GM19467 (cell line): Measurements from ENCODE around the gene ZBTB46.
"Not testable (repeated sequence)": the region's sequence is repeated elsewhere in the genome, so short reads cannot be mapped to it uniquely, and the experiment has no call there.

ENCODE experiments used
- ATAC-seq: cut with Tn5 transposase; IDR thresholded peaks from one replicate; pipeline ENCODE4 v1.9.1; 2021; ENCODE audit warnings: mild to moderate bottlenecking, moderate library complexity; ENCODE audit not compliant: unreplicated experiment

ZBTB46 gene

DNA sequence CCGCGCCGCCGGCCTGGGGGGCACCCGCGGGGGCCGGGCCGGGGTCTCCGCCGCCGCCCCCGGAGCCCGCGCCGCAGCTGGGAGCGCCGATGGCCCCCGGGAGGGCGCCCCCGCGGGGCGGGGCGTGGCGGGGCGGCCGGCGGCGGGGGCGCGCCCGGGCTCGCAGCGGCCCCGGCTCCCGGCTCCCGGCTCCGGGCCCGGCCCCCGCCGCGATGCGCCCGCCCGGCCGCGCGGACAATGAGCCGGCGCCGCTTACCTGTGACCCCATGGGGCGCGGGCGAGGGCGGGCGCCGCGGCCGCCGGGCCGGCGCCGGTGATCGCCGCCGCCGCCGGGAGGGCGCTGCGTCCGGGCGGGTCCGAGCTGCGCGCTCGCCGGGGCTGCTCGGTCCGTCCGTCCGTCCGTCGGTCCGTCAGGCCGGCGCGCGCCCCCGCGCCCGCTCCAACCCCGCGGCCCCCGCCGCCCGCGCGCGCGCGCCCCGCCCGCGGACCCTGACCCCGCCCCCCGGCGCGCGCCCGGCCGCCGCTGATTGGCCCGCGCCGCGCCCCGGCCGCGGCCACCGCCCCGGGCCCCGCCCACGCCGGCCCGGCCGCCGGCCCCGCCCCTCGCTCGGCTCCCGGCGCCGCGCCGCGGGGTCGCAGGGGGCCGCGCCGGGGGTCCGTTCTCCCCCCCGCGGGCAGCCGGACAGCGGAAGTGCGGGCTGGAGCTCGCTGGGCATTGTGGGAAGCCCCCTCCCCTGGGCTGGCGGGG lies at the start of gene ZBTB46:
Gene ZBTB46 (minus strand): TSS at position 424 of the 748 bp plus-strand sequence. CDS start 40,507 bp downstream, outside the sequence.
- no peak for ATAC-seq

- ATAC-seq, result no peak
Observed at GRCh38 chr20:63878899-63879663, 48.0 kb upstream of the ZBTB46 start.

- no peak for ATAC-seq
Observed at GRCh38 chr20:63877755-63878470, 46.8 kb upstream of the ZBTB46 start.

DNA sequence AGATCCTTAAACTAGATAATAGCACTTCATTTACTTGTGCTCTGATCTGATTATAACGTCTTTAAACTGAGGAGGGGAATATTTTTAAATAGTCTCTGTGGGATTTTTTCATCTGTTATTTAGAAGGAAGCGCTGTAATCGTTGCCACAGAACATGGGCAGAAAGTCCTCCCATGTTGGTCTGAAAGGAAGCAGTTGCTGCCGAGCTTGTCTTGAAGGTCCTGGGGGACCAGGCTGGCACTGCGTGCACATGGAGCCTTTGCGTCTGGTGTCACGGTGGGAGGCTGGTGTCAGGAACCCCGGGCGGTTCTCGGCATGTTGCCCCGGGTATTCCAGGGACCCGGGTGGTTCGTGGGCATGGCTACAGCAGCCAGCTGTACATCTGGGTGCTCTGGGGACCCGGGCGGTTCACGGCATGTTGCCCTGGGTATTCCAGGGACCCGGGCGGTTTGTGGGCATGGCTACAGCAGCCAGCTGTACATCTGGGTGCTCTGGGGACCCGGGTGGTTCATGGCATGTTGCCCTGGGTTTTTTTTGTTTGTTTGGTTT lies 45.5 kb upstream of the ZBTB46 start:
- no peak for ATAC-seq

GRCh38 chr20:63874241-63874640 lies 43.2 kb upstream of the ZBTB46 start:
- ATAC-seq, result not testable (repeated sequence)

- no peak for ATAC-seq
Observed at GRCh38 chr20:63873477-63873971, 42.5 kb upstream of the ZBTB46 start.

DNA sequence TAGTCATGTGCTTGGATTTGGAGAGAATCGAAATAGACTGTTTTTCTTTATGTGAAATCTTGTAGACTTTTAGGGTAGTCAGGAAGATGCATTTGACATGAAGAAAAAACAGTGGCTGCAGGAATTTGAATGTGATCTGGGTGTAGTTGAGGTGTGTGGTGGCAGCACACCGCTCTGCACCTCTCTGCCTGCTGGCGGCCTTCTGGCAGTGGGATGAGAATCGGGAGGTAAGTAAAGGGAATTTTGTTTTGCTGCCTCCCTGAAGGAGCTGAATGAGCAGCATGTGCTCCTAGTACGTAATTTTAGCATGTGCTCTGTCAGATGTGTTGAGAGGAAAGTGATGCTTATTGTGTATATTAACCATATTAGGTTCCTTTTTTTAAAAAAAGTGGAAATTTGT lies 37.2 kb upstream of the ZBTB46 start:
- no peak for ATAC-seq

DNA sequence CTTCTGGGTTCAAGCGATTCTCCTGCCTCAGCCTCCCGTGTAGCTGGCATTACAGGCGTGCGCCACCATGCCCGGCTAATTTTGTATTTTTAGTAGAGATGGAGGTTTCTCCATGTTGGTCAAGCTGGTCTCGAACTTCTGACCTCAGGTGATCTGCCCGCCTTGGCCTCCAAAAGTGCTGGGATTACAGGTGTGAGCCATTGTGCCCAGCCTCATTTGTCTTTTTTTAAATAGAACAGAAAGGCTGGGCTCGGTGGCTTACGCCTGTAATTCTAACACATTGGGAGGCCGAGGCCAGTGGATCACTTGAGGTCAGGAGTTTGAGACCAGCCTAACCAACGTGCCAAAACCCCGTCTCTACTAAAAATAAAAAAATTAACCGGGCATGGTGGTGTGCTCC lies 36.0 kb upstream of the ZBTB46 start:
- not testable (repeated sequence) for ATAC-seq

DNA sequence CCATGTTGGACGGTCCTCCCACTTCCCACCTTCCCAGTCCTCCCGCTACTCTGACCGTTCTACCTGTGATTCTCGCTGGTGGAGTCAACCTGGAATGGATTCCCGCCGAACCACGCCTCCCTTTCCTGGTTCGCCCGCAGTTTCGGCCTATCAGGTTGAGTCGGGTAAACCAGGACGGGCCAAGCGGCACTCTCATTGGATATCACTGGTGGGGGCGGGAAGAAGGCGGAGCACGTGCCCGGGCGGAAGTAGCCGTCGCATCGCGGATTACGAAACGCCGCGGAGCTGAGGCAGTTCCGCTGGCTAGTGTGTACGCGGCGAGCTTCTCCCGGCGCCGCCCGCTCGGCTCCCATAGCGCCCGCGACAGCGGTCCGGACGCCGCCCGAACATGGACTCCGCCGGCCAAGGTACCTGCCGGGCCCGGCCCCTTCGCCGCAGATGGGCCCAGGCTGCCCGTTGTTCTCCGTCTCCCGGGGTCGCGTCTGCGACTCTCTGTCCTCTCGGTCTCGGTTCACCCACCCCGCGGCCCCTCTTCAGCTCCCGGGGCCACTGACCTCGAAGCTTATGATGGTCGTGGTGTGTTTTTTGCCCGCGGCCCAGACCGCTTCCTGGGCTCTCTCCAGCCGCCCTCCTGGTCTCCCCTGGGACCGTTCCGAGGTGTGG lies 34.0 kb upstream of the ZBTB46 start, which contains the start of gene TPD52L2:
Gene TPD52L2 (plus strand): TSS at position 293 of the 663 bp plus-strand sequence. CDS start 96 bp downstream, at position 389.
- ATAC-seq, result peak; percentile 67

GRCh38 chr20:63864545-63864977 lies 33.5 kb upstream of the ZBTB46 start:
- no peak for ATAC-seq

DNA sequence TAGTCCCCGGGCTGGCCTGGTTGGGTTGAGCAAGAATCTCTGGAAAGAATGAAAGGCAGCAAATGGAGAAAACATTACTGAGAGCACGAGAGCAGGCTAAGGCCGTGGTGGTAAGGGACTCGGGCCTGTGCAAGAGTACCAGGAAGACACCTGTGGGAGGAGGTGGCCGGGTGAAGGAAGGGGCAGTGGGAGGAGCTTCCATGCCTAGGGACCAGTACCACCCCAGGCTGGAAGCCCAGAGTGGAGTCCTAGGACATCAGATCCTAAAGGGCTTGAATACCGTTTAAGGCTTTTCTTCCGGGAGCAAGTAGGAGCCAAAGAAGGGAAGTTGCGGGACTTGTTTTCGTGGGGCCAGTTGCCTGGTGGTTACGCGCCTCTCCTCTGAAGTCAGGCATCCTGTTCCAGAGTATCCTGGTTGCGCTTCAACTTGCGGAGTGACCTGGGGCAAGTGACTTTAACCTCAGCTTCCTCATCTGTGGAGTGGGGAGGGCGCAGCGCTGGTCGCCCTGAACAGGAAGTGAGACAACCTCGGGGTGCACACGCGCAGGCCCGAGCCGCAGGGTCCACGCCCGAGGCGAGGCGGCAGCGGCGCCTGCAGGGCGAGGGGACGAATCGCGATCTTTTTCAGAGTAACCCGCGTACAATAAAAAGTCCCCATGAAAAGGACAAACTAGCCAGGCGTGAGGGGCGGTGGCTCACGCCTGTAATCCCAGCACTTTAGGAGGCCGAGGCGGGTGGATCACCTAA lies 32.9 kb upstream of the ZBTB46 start:
- ATAC-seq, result peak; percentile 60

GRCh38 chr20:63863021-63863797 lies 32.1 kb upstream of the ZBTB46 start:
- no peak for ATAC-seq

DNA sequence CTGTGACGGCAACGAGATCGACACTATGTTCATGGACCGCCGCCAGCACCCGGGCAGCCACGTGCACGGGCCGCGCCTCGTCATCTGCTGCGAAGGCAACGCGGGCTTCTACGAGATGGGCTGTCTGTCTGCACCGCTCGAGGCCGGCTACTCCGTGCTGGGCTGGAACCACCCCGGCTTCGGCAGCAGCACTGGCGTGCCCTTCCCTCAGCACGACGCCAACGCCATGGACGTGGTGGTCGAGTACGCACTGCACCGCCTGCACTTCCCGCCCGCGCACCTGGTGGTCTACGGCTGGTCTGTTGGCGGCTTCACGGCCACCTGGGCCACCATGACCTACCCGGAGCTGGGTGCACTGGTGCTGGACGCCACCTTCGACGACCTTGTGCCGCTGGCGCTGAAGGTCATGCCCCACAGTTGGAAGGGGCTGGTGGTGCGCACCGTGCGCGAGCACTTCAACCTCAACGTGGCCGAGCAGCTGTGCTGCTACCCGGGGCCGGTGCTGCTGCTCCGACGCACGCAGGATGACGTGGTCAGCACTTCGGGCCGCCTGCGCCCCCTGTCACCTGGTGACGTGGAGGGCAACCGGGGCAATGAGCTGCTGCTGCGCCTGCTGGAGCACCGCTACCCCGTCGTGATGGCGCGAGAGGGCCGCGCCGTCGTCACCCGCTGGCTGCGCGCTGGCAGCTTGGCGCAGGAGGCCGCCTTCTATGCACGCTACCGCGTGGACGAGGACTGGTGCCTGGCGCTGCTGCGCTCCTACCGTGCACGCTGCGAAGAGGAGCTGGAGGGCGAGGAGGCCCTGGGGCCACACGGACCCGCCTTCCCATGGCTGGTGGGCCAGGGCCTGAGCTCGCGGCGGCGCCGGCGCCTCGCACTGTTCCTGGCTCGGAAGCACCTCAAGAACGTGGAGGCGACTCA lies 31.2 kb upstream of the ZBTB46 start:
- ATAC-seq, result no peak

DNA sequence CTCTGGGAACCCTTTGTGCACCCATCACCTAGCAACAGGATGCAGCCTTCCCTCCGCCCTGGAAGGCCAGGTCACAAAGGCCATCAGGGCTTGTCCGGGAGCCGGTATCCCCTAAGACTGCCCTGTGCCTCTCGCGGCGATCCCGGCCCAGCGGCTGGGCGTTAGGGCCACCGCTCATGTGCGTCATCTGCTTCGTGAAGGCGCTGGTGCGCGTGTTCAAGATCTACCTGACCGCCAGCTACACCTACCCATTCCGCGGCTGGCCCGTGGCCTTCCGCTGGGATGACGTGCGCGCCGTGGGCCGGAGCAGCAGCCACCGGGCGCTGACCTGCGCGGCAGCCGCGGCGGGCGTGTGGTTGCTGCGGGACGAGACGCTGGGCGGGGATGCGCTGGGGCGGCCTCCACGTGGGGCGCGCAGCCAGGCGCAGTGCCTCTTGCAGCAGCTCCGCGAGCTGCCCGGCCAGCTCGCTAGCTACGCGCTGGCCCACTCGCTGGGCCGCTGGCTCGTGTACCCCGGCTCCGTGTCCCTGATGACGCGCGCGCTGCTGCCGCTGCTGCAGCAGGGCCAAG lies 30.4 kb upstream of the ZBTB46 start, which contains the start of gene ABHD16B:
Gene ABHD16B (plus strand): TSS at position 134 of the 570 bp plus-strand sequence. CDS start 43 bp downstream, at position 177.
- no peak for ATAC-seq

DNA sequence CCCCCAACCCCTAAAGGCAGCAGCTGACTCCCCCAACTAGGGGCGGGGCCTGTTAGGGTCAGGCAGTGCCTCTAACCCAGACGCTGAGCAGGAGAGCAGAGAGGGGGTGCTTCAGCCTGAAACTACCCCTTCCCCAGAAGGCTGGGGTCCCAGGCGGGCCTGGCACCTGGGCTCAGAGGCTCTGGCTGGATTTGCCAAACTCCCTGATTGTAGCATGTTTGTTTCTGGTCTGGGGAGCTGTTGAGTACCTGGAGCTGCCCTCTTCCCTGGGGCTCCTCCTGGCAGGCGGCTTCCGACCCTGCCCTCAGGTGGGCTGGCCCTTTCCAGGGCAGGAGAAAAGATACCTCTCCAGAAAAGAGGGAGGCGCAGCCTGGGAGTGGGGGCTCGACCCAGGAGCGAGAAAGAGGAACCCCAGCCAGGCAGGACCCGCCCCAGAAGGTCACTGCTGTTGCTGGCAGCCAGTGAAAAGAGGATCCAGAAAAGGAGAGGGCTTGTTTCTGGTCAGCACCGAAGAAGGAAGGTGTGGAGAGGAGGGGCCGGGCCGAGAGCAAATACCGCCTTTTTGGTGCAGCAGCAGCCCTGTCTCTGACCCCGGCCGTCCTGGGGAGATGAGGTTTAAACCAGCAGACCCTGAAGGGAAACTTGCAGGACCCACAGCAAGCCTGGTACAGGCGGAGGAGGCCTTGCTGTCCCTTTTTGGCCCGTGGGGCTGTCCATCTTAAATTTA lies 29.4 kb upstream of the ZBTB46 start:
- ATAC-seq, result no peak

DNA sequence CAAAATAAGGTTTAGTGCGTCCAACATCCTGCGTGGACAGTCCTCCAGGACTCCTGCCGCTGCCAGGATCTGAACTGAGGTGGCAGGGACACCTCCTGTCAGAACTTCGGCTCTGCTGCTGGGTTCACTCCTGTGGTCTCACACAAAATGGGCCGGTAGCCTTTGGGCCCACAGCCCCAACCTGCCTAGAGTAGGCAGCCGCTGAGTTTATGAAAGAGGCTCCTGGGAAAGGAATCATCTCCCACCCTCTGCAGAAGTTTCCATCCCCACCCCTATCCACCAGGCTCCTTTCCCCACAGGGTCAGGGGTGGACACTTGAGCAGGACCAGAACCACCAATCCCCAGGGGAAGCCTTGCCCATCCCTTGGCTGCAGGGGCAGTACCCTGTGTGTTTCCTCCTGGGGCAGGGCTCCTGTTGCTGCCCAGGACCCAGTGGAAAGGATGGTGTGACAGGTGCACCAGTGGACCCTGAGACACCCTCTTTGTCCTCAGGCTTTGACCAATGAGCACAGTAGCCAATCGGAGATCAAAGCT lies 28.2 kb upstream of the ZBTB46 start:
- no peak for ATAC-seq
